SK-N-DZ (cell line): ENCODE data around the gene C4orf54.

Experiments used
- DNase-seq: peaks from one replicate; pipeline ENCODE4 v3.0.0-alpha.2; 2015; ENCODE audit warnings: low spot score

Gene C4orf54

GRCh38 chr4:99624141-99624719 is 33.4 kb downstream of the C4orf54 start:
- DNase-seq = no peak

- DNase-seq = no peak
These were observed 35.3 kb downstream of the C4orf54 start for GRCh38 chr4:99622341-99622740.

GRCh38 chr4:99617374-99617773 is 40.3 kb downstream of the C4orf54 start:
- no peak for DNase-seq

GRCh38 chr4:99615170-99615820 is 42.3 kb downstream of the C4orf54 start:
- DNase-seq = no peak

GRCh38 chr4:99614491-99614890 is 43.1 kb downstream of the C4orf54 start:
- DNase-seq = no peak

- no peak for DNase-seq
These were observed 44.9 kb downstream of the C4orf54 start for GRCh38 chr4:99612704-99613103.

- DNase-seq = no peak
These were observed 45.3 kb downstream of the C4orf54 start for GRCh38 chr4:99612281-99612680.

GRCh38 chr4:99610605-99611175 is 46.9 kb downstream of the C4orf54 start:
- no peak for DNase-seq

GRCh38 chr4:99608417-99608816 is 49.2 kb downstream of the C4orf54 start:
- DNase-seq = no peak
